Breast epithelium (tissue), 4 donors: Measurements from ENCODE around the gene CCDC57. TPM values are rescaled to one million over a fixed set of nuclear protein-coding genes. Genes with fewer than 3 reads are reported as not detected.

Source experiments
- DNase-seq, 2 donors: peaks; one replicate each; pipeline ENCODE4 v3.0.0-alpha.2; 2019; ENCODE audit warnings: low spot score in 2 of 2
- H3K27ac ChIP-seq, 2 donors: fragments of 200-600 bp; sonication (generic) in 1 of 2; one replicate each; pipeline ENCODE4 v1.5.1; 2016 to 2019; ENCODE audit warnings: mild to moderate bottlenecking in 1 of 2
- H3K27me3 ChIP-seq, 2 donors: fragments of 200-600 bp; sonication (generic) in 1 of 2; one replicate each; pipeline versions ENCODE4 v1.5.1 to v1.6.0; 2017 to 2019; ENCODE audit warnings: control low read depth in 1 of 2, mild to moderate bottlenecking in 1 of 2
- H3K36me3 ChIP-seq: fragments of 200-600 bp; one replicate; pipeline ENCODE4 v1.5.1; 2019
- H3K4me1 ChIP-seq, 2 donors: fragments of 200-600 bp; sonication (generic); one replicate each; pipeline ENCODE4 v1.5.1; 2016 to 2019; ENCODE audit warnings: control low read depth in 1 of 2
- H3K4me3 ChIP-seq, 3 donors: fragments of 200-600 bp; sonication (generic); 1 replicate in 2 of 3; 2 replicates in 1 of 3; pipeline ENCODE4 v1.5.1; 2016 to 2019; ENCODE audit warnings: mild to moderate bottlenecking in 3 of 3, moderate library complexity in 2 of 3
- H3K9me3 ChIP-seq, 2 donors: fragments of 200-600 bp; sonication (generic) in 1 of 2; one replicate each; pipeline ENCODE4 v1.5.1; 2016 to 2019; ENCODE audit warnings: control low read depth in 1 of 2
- CTCF ChIP-seq, 3 donors: fragments of 450-650 bp; IDR thresholded peaks; one replicate each; pipeline ENCODE4 v1.5.1; 2016 to 2017; ENCODE audit warnings: antibody characterized with exemption in 3 of 3, mild to moderate bottlenecking in 3 of 3, moderate library complexity in 3 of 3
- POLR2A ChIP-seq: fragments of 450-650 bp; IDR thresholded peaks from one replicate; pipeline ENCODE4 v1.6.1; 2016; ENCODE audit warnings: antibody characterized with exemption, mild to moderate bottlenecking, moderate library complexity
- POLR2AphosphoS5 ChIP-seq, 3 donors: sonication (generic); formaldehyde crosslinking; IDR thresholded peaks; one replicate each; pipeline ENCODE4 v1.6.1; 2017; ENCODE audit warnings: antibody characterized with exemption in 3 of 3
- intact Hi-C: fragments of 100-400 bp; cut with DNase I; formaldehyde crosslinking; loops from one replicate; pipeline ENCODE4 v1.15.1; 2023; ENCODE audit warnings: low total_unique reads
- total RNA-seq, 3 donors: library from RNA; depleted of rRNA; stranded (reverse); fragments of >200 nt; gene quantifications; one replicate each; pipeline ENCODE4 v1.1.0, GENCODE V29; 2016

The CCDC57 gene
- total RNA-seq, 3 donors from 2014 or later: 13.4 to 56.9 (median 52.8) TPM

GRCh38 chr17:82179946-82180475, 32.6 kb downstream of the CCDC57 start:
- H3K27me3 ChIP-seq: no peaks in the 10 kb centered on the region
- TF ChIP-seq CTCF (IDR thresholded peaks at IDR 0.05) (no peak), POLR2A (no peak), POLR2AphosphoS5 (IDR thresholded peaks at IDR 0.05) (no peak)
- intact Hi-C loops: no loop called here

DNA sequence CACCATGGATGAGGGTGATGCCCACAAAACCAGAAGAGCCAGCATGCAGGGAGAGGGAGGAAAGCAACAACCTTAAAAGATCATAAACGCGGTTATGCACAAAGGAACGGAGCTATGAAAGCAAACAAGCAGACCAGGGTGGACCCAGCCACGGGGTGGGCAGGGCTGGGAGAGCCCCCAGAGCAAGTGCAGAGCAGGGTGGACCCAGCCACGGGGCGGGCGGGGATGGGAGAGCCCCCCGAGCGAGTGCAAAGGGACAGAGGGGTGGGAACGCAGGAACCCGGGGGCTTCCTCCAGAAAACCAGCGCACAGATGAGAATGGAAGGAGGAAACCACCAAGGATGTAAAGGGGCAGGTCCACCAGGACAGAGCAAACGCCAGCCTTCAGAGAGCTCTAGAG, 33.2 kb downstream of the CCDC57 start:
- DNase-seq: no peak
- TF ChIP-seq CTCF (IDR thresholded peaks at IDR 0.05) (no peak), POLR2A (no peak), POLR2AphosphoS5 (IDR thresholded peaks at IDR 0.05) (no peak)
- H3K27ac ChIP-seq: no peak overlapping the region
- H3K27me3 ChIP-seq: no peaks in the 10 kb centered on the region
- peaks cover 10% of the 10 kb centered on the region for H3K36me3 ChIP-seq
- H3K4me1 ChIP-seq: no peaks in the 10 kb centered on the region
- intact Hi-C loops: no loop called here
- no peak overlapping the region for H3K4me3 ChIP-seq
- no peaks in the 10 kb centered on the region for H3K9me3 ChIP-seq

More at GRCh38 chr17:82179946-82180475, 32.6 kb downstream of the CCDC57 start:
- Histone ChIP-seq H3K36me3 (peaks cover 10% of the 10 kb centered on the region), H3K4me3 (no peak overlapping the region), H3K4me1 (no peaks in the 10 kb centered on the region), H3K27ac (no peak overlapping the region), H3K9me3 (no peaks in the 10 kb centered on the region)
- DNase-seq: no peak

- Histone ChIP-seq H3K27ac (no peak overlapping the region), H3K4me1 (no peaks in the 10 kb centered on the region), H3K9me3 (no peaks in the 10 kb centered on the region), H3K27me3 (no peaks in the 10 kb centered on the region), H3K4me3 (no peak overlapping the region), H3K36me3 (peaks cover 10% of the 10 kb centered on the region)
- no peak for DNase-seq
- TF ChIP-seq POLR2AphosphoS5 (IDR thresholded peaks at IDR 0.05): no peak
- no peak for TF ChIP-seq CTCF (IDR thresholded peaks at IDR 0.05)
- no peak for TF ChIP-seq POLR2A
- intact Hi-C loops: no loop called here
Measured at GRCh38 chr17:82178499-82179261, 34.0 kb downstream of the CCDC57 start.

GRCh38 chr17:82177761-82178498, 34.7 kb downstream of the CCDC57 start:
- Histone ChIP-seq H3K4me1 (no peaks in the 10 kb centered on the region), H3K36me3 (peaks cover 4% of the 10 kb centered on the region), H3K9me3 (no peaks in the 10 kb centered on the region), H3K27me3 (no peaks in the 10 kb centered on the region), H3K27ac (no peak overlapping the region), H3K4me3 (no peak overlapping the region)
- intact Hi-C loops: no loop called here
- TF ChIP-seq POLR2A (no peak), POLR2AphosphoS5 (IDR thresholded peaks at IDR 0.05) (no peak), CTCF (IDR thresholded peaks at IDR 0.05) (no peak)
- no peak for DNase-seq

DNA sequence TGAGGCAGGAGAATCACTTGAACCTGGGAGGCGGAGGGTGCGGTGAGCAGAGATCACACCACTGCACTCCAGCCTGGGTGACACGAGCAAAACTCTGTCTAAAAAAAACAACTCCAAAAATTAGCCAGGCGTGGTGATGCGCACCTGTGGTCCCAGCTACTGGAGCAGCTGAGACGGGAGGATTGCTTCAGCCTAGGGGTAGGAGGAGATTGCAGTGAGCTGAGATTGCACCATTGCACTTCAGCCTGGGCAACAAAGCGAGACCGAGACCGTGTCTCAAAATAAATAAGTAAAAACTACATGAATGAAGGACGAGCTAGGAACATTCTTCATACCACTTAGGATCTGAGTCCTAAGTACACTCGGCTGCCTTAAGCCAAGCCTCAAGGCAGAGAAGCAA, 35.4 kb downstream of the CCDC57 start:
- H3K36me3 ChIP-seq: peaks cover 4% of the 10 kb centered on the region
- H3K9me3 ChIP-seq: no peaks in the 10 kb centered on the region
- no peak for DNase-seq
- no peak overlapping the region for H3K4me3 ChIP-seq
- no peak overlapping the region for H3K27ac ChIP-seq
- no peak for TF ChIP-seq POLR2A
- TF ChIP-seq CTCF (IDR thresholded peaks at IDR 0.05): no peak
- no peak for TF ChIP-seq POLR2AphosphoS5 (IDR thresholded peaks at IDR 0.05)
- no peaks in the 10 kb centered on the region for H3K27me3 ChIP-seq
- intact Hi-C loops: no loop called here
- H3K4me1 ChIP-seq: no peaks in the 10 kb centered on the region
